Stomach smooth muscle (tissue), 2 donors: ENCODE measurements around the gene NEDD4L.

Experiments
- H3K27ac ChIP-seq: one replicate; pipeline ENCODE4 v1.7.0; 2013; ENCODE audit warnings: mild to moderate bottlenecking, low read length, inconsistent platforms
- H3K27me3 ChIP-seq, 2 donors: one replicate each; pipeline ENCODE4 v1.7.0; 2013; ENCODE audit warnings: low read length in 2 of 2; ENCODE audit not compliant: insufficient read depth in 2 of 2, control insufficient read depth in 1 of 2
- H3K36me3 ChIP-seq, 2 donors: one replicate each; pipeline ENCODE4 v1.7.0; 2013; ENCODE audit warnings: low read length in 2 of 2; ENCODE audit not compliant: control insufficient read depth in 2 of 2, insufficient read depth in 2 of 2
- H3K4me1 ChIP-seq: one replicate; pipeline ENCODE4 v1.7.0; 2013; ENCODE audit warnings: low read length; ENCODE audit not compliant: control insufficient read depth, insufficient read depth
- H3K4me3 ChIP-seq, 2 donors: one replicate each; pipeline ENCODE4 v1.7.0; 2013; ENCODE audit warnings: low read length in 2 of 2
- H3K9ac ChIP-seq, 2 donors: one replicate each; pipeline ENCODE4 v1.7.0; 2013; ENCODE audit warnings: low read length in 2 of 2, mild to moderate bottlenecking in 1 of 2
- H3K9me3 ChIP-seq, 2 donors: one replicate each; pipeline ENCODE4 v1.7.0; 2013; ENCODE audit warnings: low read length in 2 of 2; ENCODE audit not compliant: control insufficient read depth in 2 of 2
- donor health status: healthy.
- donor health status: Pancreatic carcinoma.

Gene NEDD4L

GRCh38 chr18:58211510-58211909 lies 167.5 kb downstream of the NEDD4L start:
- no peak overlapping the region for H3K4me3 ChIP-seq
- H3K9me3 ChIP-seq: no peaks in the 10 kb centered on the region
- H3K36me3 ChIP-seq: no peaks in the 10 kb centered on the region
- H3K27me3 ChIP-seq: no peaks in the 10 kb centered on the region
- no peak overlapping the region for H3K9ac ChIP-seq
- no peak overlapping the region for H3K27ac ChIP-seq
- peaks cover 9% of the 10 kb centered on the region for H3K4me1 ChIP-seq

- H3K27me3 ChIP-seq: no peaks in the 10 kb centered on the region
- H3K36me3 ChIP-seq: no peaks in the 10 kb centered on the region
- H3K27ac ChIP-seq: no peak overlapping the region
- H3K4me3 ChIP-seq: no peak overlapping the region
- H3K4me1 ChIP-seq: peaks cover 9% of the 10 kb centered on the region
- no peaks in the 10 kb centered on the region for H3K9me3 ChIP-seq
- no peak overlapping the region for H3K9ac ChIP-seq
Measured at GRCh38 chr18:58212274-58212673, 168.2 kb downstream of the NEDD4L start.

GRCh38 chr18:58213440-58213839 lies 169.4 kb downstream of the NEDD4L start:
- H3K4me3 ChIP-seq: no peak overlapping the region
- no peaks in the 10 kb centered on the region for H3K9me3 ChIP-seq
- no peaks in the 10 kb centered on the region for H3K27me3 ChIP-seq
- no peak overlapping the region for H3K27ac ChIP-seq
- no peak overlapping the region for H3K9ac ChIP-seq
- no peaks in the 10 kb centered on the region for H3K36me3 ChIP-seq
- H3K4me1 ChIP-seq: peaks cover 6% of the 10 kb centered on the region

- Histone ChIP-seq H3K27me3 (no peaks in the 10 kb centered on the region), H3K27ac (no peak overlapping the region), H3K4me3 (no peak overlapping the region), H3K9me3 (no peaks in the 10 kb centered on the region), H3K36me3 (no peaks in the 10 kb centered on the region), H3K4me1 (peaks cover 4% of the 10 kb centered on the region), H3K9ac (no peak overlapping the region)
Measured at GRCh38 chr18:58215011-58215410, 171.0 kb downstream of the NEDD4L start.

- H3K36me3 ChIP-seq: no peaks in the 10 kb centered on the region
- no peak overlapping the region for H3K27ac ChIP-seq
- H3K27me3 ChIP-seq: no peaks in the 10 kb centered on the region
- H3K4me1 ChIP-seq: peaks cover 4% of the 10 kb centered on the region
- no peak overlapping the region for H3K9ac ChIP-seq
- no peak overlapping the region for H3K4me3 ChIP-seq
- no peaks in the 10 kb centered on the region for H3K9me3 ChIP-seq
Measured at GRCh38 chr18:58216071-58216481, 172.1 kb downstream of the NEDD4L start.

DNA sequence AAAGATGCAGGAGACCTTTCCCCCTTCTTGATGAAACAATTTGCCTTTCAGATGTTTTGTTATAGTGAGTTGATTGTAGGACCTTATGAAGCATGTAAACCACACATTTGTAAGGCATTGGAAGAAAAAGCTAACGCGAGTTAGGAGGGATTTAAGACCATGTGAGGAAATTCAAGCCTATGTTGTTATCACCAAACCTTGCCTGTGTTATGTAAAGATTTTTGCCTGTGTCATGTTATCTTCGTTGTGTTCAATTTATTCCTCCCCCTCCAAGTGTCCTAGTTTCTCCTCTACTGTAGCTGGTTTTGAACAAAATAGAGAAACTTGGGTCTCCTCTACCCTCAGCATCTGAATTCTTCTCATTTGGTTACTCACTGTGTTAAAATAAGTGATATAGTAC lies 173.0 kb downstream of the NEDD4L start:
- Histone ChIP-seq H3K9me3 (no peaks in the 10 kb centered on the region), H3K27ac (no peak overlapping the region), H3K36me3 (no peaks in the 10 kb centered on the region), H3K9ac (no peak overlapping the region), H3K4me1 (peaks cover 4% of the 10 kb centered on the region), H3K4me3 (no peak overlapping the region), H3K27me3 (no peaks in the 10 kb centered on the region)

GRCh38 chr18:58218117-58218516 lies 174.1 kb downstream of the NEDD4L start:
- Histone ChIP-seq H3K9me3 (no peaks in the 10 kb centered on the region), H3K4me3 (no peak overlapping the region), H3K27ac (no peak overlapping the region), H3K9ac (no peak overlapping the region), H3K27me3 (no peaks in the 10 kb centered on the region), H3K4me1 (peaks cover 4% of the 10 kb centered on the region), H3K36me3 (no peaks in the 10 kb centered on the region)

GRCh38 chr18:58221060-58221725 lies 177.2 kb downstream of the NEDD4L start:
- Histone ChIP-seq H3K36me3 (no peaks in the 10 kb centered on the region), H3K27ac (no peak overlapping the region), H3K27me3 (no peaks in the 10 kb centered on the region), H3K4me1 (peaks cover 12% of the 10 kb centered on the region), H3K4me3 (no peak overlapping the region), H3K9me3 (no peaks in the 10 kb centered on the region), H3K9ac (no peak overlapping the region)

- Histone ChIP-seq H3K4me3 (no peak overlapping the region), H3K27me3 (no peaks in the 10 kb centered on the region), H3K9me3 (no peaks in the 10 kb centered on the region), H3K9ac (no peak overlapping the region), H3K27ac (no peak overlapping the region), H3K36me3 (no peaks in the 10 kb centered on the region), H3K4me1 (peaks cover 9% of the 10 kb centered on the region)
Measured at GRCh38 chr18:58222432-58223125, 178.6 kb downstream of the NEDD4L start.

- Histone ChIP-seq H3K9me3 (no peaks in the 10 kb centered on the region), H3K4me1 (peaks cover 9% of the 10 kb centered on the region), H3K27me3 (no peaks in the 10 kb centered on the region), H3K27ac (no peak overlapping the region), H3K4me3 (no peak overlapping the region), H3K36me3 (no peaks in the 10 kb centered on the region), H3K9ac (no peak overlapping the region)
Measured at GRCh38 chr18:58223717-58224424, 179.8 kb downstream of the NEDD4L start.

DNA sequence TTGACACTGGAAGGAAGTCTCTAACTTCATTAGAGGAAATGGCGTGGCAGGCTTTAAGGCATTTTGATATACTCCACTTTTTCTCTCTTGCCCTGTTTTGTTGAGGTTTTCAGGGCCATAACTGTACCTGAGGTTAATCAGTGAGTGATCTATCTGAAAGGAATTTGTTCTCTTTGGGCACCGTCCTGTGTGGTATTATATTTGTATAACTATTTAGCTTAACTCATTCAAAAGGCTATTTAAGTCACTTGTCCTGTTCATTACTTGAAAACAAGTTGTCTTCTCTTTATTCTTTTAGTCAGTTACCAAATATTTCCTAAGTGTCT lies 180.4 kb downstream of the NEDD4L start:
- Histone ChIP-seq H3K9me3 (no peaks in the 10 kb centered on the region), H3K4me1 (peaks cover 9% of the 10 kb centered on the region), H3K9ac (no peak overlapping the region), H3K27ac (no peak overlapping the region), H3K4me3 (no peak overlapping the region), H3K36me3 (no peaks in the 10 kb centered on the region), H3K27me3 (no peaks in the 10 kb centered on the region)
